Gastrocnemius medialis (tissue), 4 donors: ENCODE results near the gene BTRC. TPM values are rescaled to one million over a fixed set of nuclear protein-coding genes. Genes with fewer than 3 reads are reported as not detected.
"Not testable (repeated sequence)": the region's sequence is repeated elsewhere in the genome, so short reads cannot be mapped to it uniquely, and the experiment has no call there.

Experiments used
- ATAC-seq, 2 donors: fragments of 150-250 bp; one replicate each; pipeline ENCODE4 v1.9.1; 2016
- DNase-seq, 2 donors: peaks; one replicate each; pipeline ENCODE4 v3.0.0-alpha.2; 2019
- H3K27ac ChIP-seq, 4 donors: fragments of 200-600 bp; sonication (generic); 1 replicate in 1 of 4; 2 replicates in 3 of 4; pipeline ENCODE4 v1.5.1; 2016 to 2018; ENCODE audit warnings: mild to moderate bottlenecking in 2 of 4, moderate library complexity in 1 of 4
- H3K27me3 ChIP-seq, 3 donors: fragments of 200-600 bp; sonication (generic) in 2 of 3; 1 replicate in 1 of 3; 2 replicates in 2 of 3; pipeline versions ENCODE4 v1.5.1 to v1.6.0; 2016 to 2019; ENCODE audit warnings: mild to moderate bottlenecking in 1 of 3, moderate library complexity in 1 of 3
- H3K36me3 ChIP-seq, 2 donors: fragments of 200-600 bp; sonication (generic) in 1 of 2; one replicate each; pipeline ENCODE4 v1.5.1; 2017 to 2018
- H3K4me1 ChIP-seq, 2 donors: fragments of 200-600 bp; sonication (generic) in 1 of 2; one replicate each; pipeline ENCODE4 v1.5.1; 2016 to 2017; ENCODE audit warnings: mild to moderate bottlenecking in 2 of 2
- H3K4me3 ChIP-seq, 4 donors: fragments of 200-600 bp; sonication (generic) in 3 of 4; 1 replicate in 1 of 4; 2 replicates in 3 of 4; pipeline ENCODE4 v1.5.1; 2016 to 2019; ENCODE audit warnings: mild to moderate bottlenecking in 2 of 4
- H3K9me3 ChIP-seq, 3 donors: fragments of 200-600 bp; sonication (generic) in 2 of 3; 1 replicate in 1 of 3; 2 replicates in 2 of 3; pipeline ENCODE4 v1.5.1; 2016 to 2019
- POLR2A ChIP-seq, 2 donors: fragments of 450-650 bp; IDR thresholded peaks; one replicate each; pipeline ENCODE4 v1.6.1; 2017; ENCODE audit warnings: antibody characterized with exemption in 2 of 2, mild to moderate bottlenecking in 2 of 2, moderate library complexity in 2 of 2
- in situ Hi-C, 4 donors: fragments of 200-750 bp; cut with MboI; loops; one replicate each; pipeline versions ENCODE4 v1.15.0 to v1.8.0; 2017; ENCODE audit warnings: low sequenced_read_pairs in 4 of 4
- intact Hi-C: fragments of 100-400 bp; cut with DNase I; formaldehyde crosslinking; loops from one replicate; pipeline ENCODE4 v1.15.1; 2023; ENCODE audit warnings: low total_unique reads
- total RNA-seq, 4 donors: library from RNA; depleted of rRNA; stranded (reverse); fragments of >200 nt; gene quantifications; one replicate each; pipeline versions ENCODE4 v1.1.0 to v1.2.3, GENCODE V29; 2016
- TF ChIP-seq, protein P1 (sequence below), 5 experiments: fragments of 450-650 bp in 3 of 5; fragments of 200-600 bp in 2 of 5; sonication (generic) in 2 of 5; IDR thresholded peaks in 4 of 5; conservative IDR thresholded peaks in 1 of 5; 1 replicate in 4 of 5; 2 replicates in 1 of 5; pipeline ENCODE4 v1.5.1; 2016 to 2019; ENCODE audit warnings: antibody characterized with exemption in 5 of 5, mild to moderate bottlenecking in 3 of 5, moderate library complexity in 3 of 5

Gene BTRC
- total RNA-seq, 4 donors from 2014 or later: 8.7 to 17.3 (median 12.6) TPM

DNA sequence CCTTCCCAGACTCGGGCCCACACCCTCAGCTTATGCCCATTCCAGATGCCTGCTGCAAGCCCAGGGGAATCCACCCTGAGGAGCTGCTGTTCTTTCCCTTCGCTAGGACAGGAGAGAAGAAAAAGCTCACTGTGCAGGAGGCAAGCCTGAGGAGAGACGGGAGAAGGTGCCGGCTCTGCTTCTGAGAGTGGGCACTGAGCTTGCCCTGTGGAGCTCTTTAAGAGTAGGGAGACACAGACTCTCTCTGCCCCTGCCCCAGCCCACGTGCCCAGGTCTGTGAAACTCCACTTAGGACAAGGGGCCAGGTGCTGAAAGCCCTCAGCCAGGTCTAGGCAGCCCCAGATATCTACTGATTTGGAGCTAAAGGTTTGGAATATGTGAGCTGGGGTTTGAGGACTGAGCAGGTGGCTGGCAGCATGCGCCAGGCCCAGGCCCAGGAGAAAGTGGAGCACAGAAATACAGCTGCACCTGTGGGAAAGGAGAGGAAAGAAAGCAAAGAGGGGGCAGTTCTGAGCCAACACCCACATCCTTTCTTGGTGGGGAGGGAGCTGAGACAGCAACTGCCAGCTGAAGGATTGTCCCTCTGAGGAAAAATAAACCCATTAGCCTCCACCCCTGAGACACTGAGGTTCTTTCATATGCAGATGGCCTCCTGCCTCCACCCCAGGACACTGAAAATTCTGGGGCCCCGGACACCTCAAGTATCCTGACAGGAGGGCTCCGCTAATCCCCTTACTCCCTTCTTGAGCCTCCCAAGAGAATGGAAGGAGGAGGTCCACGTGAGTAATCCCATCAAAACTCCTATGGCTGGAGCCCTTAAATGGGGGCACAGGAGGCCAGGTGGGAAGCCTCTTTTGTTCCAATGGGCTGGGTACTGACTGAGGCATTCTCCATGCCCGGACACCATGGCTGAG lies 226.8 kb downstream of the BTRC start:
- no peaks in the 10 kb centered on the region for H3K27me3 ChIP-seq
- H3K27ac ChIP-seq: no peak overlapping the region
- H3K36me3 ChIP-seq: peaks cover 0 to 73% of the 10 kb centered on the region in 2 donors
- ATAC-seq: no peak
- intact Hi-C loops (no loop called here), in situ Hi-C loops (no loop called here)
- DNase-seq: no peak
- no peaks in the 10 kb centered on the region for H3K4me1 ChIP-seq
- H3K4me3 ChIP-seq: no peak overlapping the region
- H3K9me3 ChIP-seq: no peaks in the 10 kb centered on the region
- no peak for TF ChIP-seq POLR2A (IDR thresholded peaks at IDR 0.05)
- TF ChIP-seq, protein P1, sequence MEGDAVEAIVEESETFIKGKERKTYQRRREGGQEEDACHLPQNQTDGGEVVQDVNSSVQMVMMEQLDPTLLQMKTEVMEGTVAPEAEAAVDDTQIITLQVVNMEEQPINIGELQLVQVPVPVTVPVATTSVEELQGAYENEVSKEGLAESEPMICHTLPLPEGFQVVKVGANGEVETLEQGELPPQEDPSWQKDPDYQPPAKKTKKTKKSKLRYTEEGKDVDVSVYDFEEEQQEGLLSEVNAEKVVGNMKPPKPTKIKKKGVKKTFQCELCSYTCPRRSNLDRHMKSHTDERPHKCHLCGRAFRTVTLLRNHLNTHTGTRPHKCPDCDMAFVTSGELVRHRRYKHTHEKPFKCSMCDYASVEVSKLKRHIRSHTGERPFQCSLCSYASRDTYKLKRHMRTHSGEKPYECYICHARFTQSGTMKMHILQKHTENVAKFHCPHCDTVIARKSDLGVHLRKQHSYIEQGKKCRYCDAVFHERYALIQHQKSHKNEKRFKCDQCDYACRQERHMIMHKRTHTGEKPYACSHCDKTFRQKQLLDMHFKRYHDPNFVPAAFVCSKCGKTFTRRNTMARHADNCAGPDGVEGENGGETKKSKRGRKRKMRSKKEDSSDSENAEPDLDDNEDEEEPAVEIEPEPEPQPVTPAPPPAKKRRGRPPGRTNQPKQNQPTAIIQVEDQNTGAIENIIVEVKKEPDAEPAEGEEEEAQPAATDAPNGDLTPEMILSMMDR (IDR thresholded peaks at IDR 0.05 in 4 of 5, conservative IDR thresholded peaks at IDR 0.05 in 1 of 5): no peak

DNA sequence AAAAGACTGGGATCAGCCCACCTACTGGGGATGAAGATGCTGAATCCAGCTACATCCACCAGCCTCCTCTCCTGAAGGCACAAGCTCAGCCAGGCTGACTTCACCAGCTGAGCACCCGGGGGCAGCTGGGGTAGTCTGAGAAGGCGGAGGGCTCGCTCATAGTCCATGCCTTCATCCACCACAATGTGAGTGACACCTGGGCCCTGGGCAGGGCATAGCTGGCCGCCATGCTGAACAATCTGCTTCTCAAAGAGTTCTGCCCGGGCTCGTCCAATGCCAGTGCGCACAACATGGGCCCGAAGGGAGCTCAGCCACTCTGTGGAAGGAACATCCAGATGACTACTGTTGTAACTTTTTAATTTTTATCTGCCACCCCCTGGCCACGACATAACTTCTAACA lies 231.9 kb downstream of the BTRC start:
- DNase-seq: no peak
- intact Hi-C loops: loop anchor here (5.0 kb wide), 1 partner anchor 1811 kb away; the partner anchor contains the start of genes ATP5MK and PDCD11
- TF ChIP-seq, protein P1 (IDR thresholded peaks at IDR 0.05 in 4 of 5, conservative IDR thresholded peaks at IDR 0.05 in 1 of 5): no peak
- TF ChIP-seq POLR2A (IDR thresholded peaks at IDR 0.05): no peak

DNA sequence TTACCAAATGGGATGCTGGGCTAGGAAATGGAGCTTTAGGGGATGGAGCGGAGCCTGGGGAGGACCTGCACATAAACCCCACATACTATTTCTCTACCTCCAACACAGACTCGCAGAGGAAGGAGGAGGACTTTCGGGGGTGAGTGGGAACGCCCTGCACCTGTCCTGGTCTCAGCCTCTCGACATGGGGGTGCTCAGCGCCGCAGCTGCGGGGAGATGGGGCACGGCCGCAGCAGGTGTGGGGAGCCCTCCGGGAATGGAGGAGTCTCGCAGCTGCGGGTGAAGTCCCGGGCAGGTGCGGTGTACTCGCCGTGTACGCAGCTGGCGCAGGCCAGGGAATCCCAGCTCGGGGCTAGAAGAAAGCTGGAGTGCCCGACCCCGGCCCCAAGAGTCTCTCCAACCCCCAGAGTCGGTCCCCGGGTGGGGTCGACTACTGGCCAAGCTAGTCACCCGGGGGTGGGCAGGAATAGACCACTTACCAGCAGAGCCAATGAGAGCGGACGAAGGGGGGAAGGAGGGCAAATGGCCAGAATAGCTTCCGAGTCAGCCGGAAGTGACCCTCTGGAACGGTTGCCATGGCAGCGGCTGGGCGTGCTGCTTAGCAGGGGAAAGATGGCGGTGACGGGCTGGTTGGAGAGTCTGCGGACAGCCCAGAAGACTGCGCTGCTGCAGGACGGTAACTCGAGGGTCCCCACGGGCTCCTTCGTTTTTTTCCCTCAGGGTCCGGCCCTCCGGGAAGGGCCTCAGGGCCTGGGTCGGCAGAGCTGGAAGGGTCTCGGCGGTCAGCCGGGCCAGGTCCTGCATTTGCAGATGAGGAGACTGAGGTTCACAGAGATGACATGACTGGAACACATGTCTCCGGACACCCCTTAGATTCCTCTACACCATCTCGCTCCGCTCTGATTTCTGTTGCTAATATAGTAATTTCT lies 234.0 kb downstream of the BTRC start, which contains the start of the genes DPCD and POLL:
Gene DPCD (plus strand): TSS at position 597 of the 929 bp plus-strand sequence. CDS start 16 bp downstream, at position 613.
Gene POLL (minus strand): TSS at position 533 of the 929 bp plus-strand sequence. CDS start 897 bp downstream, outside the sequence.
- in situ Hi-C loops: no loop called here
- TF ChIP-seq, protein P1 (IDR thresholded peaks at IDR 0.05 in 4 of 5, conservative IDR thresholded peaks at IDR 0.05 in 1 of 5): no peak
- peak in 1 of 2 donors; percentile 23 for TF ChIP-seq POLR2A (IDR thresholded peaks at IDR 0.05)
- ATAC-seq (peak; percentile 99), DNase-seq (peak; percentile 94 to 95)
- H3K4me1 ChIP-seq: peaks cover 19% of the 10 kb centered on the region in 2 donors
- peaks cover 0 to 22% of the 10 kb centered on the region in 2 donors for H3K36me3 ChIP-seq
- H3K9me3 ChIP-seq: no peaks in the 10 kb centered on the region
- intact Hi-C loops: loop anchor here (5.0 kb wide), 1 partner anchor 1809 kb away; the partner anchor contains the start of genes ATP5MK and PDCD11
- H3K27me3 ChIP-seq: no peaks in the 10 kb centered on the region
- peak within 1 kb of the TSS; percentile 65 to 95 (median 92) for H3K4me3 ChIP-seq
- peak within 1 kb of the TSS; percentile 68 to 87 (median 81) for H3K27ac ChIP-seq

More for the DNA sequence above, 231.9 kb downstream of the BTRC start:
- peaks cover 0 to 43% of the 10 kb centered on the region in 2 donors for H3K36me3 ChIP-seq
- peaks cover 19% of the 10 kb centered on the region in 2 donors for H3K4me1 ChIP-seq
- no peak for ATAC-seq
- no peaks in the 10 kb centered on the region for H3K27me3 ChIP-seq
- no peaks in the 10 kb centered on the region for H3K9me3 ChIP-seq
- no peak overlapping the region for H3K4me3 ChIP-seq
- no peak overlapping the region for H3K27ac ChIP-seq
- in situ Hi-C loops: no loop called here

DNA sequence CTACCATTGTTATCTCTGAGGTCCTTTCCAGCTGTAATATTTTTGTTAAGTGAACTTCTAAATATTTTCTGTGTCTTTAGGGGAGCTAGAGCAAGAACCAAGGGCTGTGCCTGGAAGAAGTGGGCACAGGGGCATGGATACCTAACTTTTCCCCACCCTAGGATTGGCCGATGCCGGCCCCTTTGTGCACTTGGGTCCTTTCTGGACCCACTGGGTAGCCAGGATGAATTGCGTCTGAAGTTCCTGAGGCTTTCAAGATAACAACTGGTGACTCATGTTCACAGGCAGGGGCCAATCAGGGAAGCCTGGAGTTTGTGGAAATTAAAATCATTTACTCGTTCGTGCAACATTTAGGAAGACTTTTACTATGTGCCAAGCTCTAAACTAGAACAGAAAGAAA lies 234.9 kb downstream of the BTRC start:
- H3K27me3 ChIP-seq: no peaks in the 10 kb centered on the region
- no peak for ATAC-seq
- H3K27ac ChIP-seq: no peak overlapping the region
- intact Hi-C loops: loop anchor here (5.0 kb wide), 1 partner anchor 1808 kb away; the partner anchor contains the start of genes ATP5MK and PDCD11
- H3K4me1 ChIP-seq: peaks cover 19% of the 10 kb centered on the region in 2 donors
- H3K36me3 ChIP-seq: peaks cover 0 to 13% of the 10 kb centered on the region in 2 donors
- no peak for TF ChIP-seq POLR2A (IDR thresholded peaks at IDR 0.05)
- TF ChIP-seq, protein P1 (IDR thresholded peaks at IDR 0.05 in 4 of 5, conservative IDR thresholded peaks at IDR 0.05 in 1 of 5): no peak
- no peak for DNase-seq
- in situ Hi-C loops: no loop called here
- peak overlapping the region; percentile 65 to 95 (median 92) for H3K4me3 ChIP-seq
- no peaks in the 10 kb centered on the region for H3K9me3 ChIP-seq

DNA sequence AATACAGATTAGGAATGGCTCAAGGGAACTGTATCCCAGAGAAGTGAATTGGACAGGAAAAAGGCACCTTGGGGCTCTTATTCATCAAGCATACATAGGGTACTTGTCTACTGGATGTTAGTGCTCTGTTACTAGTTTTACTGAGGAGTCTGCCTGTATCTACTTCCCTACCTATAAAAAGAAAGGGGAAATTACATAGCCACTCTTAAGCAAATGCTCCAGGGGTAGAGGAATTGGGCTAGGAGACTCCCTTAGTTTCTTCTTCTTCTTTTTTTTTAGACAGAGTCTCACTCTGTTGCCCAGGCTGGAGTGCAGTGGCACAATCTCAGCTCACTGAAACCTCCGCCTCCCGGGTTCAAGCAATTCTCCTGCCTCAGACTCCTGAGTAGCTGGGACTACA lies 239.4 kb downstream of the BTRC start:
- DNase-seq, H3K36me3 ChIP-seq, H3K4me3 ChIP-seq, in situ Hi-C loops, ATAC-seq, intact Hi-C loops, H3K27ac ChIP-seq, H3K9me3 ChIP-seq, H3K27me3 ChIP-seq: not testable (repeated sequence)
- H3K4me1 ChIP-seq: peaks cover 9 to 18% of the 10 kb centered on the region in 2 donors
